ENCODE measurements around the gene LOXL3.

LOXL3 gene

DNA sequence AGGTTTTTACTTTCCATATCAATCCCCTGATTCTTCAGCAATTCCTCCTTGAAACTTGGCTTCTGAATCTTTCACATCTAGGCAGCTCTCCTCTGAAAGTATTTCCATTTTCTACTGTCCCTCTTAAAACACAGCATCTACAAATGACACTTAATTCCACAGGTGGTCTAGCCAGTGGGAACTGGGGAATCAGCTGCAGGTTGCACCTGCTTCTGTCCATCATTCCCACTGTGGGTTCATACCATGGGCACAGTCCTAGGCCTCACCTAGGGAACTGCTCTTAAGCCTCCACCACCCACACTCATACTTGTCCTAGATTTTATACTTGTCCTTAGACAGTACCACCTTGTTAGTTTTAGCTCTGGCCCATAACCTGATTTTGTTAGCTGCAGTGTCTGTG, 2.2 kb downstream of the LOXL3 start:
- no peak for TF ChIP-seq POLR2A (IDR thresholded peaks at IDR 0.05; ENCODE audit: low read depth, low read length)
- DNase-seq (ENCODE audit: insufficient read length, low spot score) (no peak), FAIRE-seq (no peak)

DNA sequence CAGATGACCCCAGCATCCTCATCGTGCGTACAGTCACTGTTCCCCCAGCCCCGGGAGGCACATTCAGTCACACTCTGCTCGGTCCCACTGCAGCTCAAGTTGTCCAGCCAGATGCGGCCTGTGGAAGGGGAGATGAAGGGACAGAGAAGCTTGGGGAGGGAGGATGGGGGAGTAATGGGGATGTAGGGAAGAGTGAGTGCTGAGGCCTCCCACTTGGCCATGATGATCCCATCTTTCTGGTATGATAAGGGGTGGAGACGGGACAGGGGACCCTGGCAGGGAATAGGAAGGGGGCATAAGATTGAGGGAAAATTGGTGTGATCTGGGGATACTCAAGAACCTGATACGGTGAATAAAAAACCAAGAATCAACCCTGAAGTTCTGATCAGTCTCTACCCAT, 3.5 kb downstream of the LOXL3 start:
- TF ChIP-seq POLR2A (IDR thresholded peaks at IDR 0.05; ENCODE audit: low read depth, low read length), result no peak
- no peak for FAIRE-seq
- no peak for DNase-seq (ENCODE audit: insufficient read length, low spot score)

DNA sequence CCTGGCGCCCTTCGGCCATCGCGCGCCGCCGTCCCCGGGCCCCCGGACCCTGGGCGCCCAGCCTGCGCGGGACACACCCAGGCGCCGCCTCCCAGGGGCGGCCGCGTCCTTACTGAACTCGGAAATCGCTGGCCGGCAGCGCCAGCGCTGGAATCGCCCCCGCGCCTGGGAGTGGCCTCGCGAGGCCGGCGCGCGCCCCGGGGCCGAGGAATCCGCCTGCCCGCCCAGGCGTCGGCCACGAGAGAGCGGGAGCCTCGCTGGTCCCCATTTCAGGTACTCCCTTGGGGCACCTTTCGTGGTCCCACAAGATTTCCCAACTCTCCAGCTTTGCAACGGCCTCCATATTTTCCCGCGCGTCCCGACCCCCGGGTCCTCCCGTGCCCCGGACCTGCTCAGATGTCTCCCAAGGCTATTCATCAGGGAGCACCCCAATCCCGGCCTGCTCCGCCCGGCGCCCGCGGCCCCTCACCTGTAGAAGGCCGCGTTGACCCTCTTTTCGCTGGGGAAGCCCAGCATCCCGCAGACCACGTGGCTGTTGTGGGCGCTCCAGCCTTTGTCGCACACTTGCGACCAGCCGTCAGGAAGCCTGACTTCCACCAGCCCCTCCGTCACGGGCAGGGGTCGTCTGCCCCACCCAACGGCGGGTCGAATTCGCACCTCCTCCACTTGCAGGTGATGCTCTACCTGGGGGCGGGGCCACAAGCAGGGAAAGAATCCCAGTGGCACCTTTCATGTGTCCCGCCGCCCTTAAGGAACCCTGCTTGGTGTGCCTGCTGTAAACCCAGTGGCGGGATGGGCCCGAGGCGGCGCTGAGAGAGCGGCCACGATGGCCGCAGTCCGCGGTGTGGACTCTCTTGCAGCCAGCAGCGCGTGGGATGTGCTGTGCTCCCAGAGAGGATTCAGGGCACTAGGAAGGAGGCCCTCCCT, 4.6 kb downstream of the LOXL3 start:
- peak; percentile 54 for TF ChIP-seq POLR2A (IDR thresholded peaks at IDR 0.05; ENCODE audit: low read depth, low read length)
- FAIRE-seq (no peak), DNase-seq (ENCODE audit: insufficient read length, low spot score) (peak; percentile 75)

DNA sequence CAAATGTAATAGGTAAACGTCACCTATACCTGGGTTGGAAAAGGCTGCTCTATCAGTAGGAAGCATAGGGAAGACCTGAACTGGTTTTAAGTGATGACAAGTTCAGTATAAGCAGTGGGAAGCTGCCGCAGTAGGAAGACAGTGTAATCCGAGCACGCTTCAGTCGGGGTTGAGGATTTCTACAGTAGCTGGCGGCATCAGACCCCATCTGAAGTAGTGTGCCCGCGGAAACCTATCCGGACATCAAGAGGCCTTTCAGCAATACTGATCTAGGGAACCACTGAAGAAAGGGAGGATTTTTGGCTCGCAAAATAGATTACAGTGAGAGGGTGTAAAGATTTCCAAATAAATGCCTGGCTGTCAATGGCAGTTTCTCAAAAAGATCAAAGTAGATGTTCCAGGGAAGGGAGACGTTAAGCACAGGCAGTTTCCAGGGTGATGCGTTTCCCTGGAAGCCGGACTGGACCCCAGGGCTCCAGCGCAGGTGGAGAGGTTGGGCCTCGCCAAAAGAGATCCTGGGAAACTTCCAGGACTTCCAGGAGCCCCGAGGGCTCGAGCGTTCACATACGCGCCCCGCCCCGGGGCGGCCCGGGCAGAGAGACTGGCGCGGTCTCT, 5.3 kb downstream of the LOXL3 start:
- DNase-seq (ENCODE audit: insufficient read length, low spot score) (peak; percentile 63), FAIRE-seq (no peak)
- no peak for TF ChIP-seq POLR2A (IDR thresholded peaks at IDR 0.05; ENCODE audit: low read depth, low read length)

DNA sequence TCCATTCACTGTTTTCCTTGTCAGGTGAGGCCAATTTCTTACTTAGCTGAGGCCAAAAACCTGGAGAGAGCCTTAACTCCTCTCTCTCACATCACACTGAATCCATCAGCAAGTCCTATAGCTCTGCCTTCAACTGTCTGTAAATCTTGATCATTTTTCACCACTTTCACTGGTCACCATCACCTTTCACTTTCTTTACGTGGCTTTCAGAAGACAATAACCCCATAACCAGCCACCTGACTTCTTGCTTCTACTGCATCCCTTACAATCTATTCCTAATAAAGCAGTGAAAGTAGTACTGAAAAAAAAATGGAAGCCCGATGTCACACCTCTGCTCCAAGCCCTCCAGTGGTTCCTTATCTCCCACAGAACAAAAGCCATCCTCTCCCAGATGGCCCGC, 7.7 kb downstream of the LOXL3 start:
- no peak for TF ChIP-seq POLR2A (IDR thresholded peaks at IDR 0.05; ENCODE audit: low read depth, low read length)

DNA sequence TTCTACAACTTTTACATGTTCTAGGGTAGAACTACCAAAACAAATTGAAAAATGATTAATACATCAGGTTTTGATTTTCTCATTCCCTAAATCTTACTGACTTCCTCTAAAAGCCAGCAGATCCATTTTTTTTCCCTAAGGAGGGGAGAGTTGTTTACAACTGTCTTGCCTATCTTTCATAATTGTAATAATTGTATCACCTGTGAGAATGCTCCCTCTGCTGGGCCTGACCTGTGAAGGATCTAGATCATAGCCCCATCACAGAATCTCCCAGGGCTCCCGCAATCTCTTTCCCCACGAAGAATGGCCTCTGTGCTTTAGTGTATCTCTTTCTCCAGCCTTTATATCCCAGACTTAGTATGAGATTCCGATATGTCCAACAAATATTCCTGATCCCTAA, 9.1 kb downstream of the LOXL3 start:
- DNase-seq (ENCODE audit: insufficient read length, low spot score) (no peak), FAIRE-seq (no peak)
- TF ChIP-seq POLR2A (IDR thresholded peaks at IDR 0.05; ENCODE audit: low read depth, low read length), result no peak

More for the DNA sequence above, 7.7 kb downstream of the LOXL3 start:
- FAIRE-seq (no peak), DNase-seq (ENCODE audit: insufficient read length, low spot score) (no peak)

DNA sequence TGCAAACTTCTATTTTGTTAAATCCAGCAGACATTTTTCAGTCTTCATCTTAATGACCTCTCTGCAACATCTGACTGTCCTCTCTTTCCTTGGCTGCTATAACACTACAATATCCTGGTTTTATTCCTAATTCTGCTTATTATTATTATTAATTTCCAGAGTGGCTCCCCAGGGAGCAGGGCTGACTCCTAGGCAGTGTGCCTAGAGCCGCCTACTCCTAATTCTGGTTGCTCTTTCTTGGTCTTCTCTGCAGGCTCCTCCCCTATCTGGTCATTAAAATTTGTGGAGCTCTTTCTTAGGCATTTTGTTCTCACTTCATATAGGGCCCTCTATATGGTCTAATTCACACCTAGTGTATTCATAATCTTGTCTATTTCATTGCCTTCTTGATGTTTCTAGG, 10.8 kb downstream of the LOXL3 start:
- no peak for DNase-seq (ENCODE audit: insufficient read length, low spot score)
- TF ChIP-seq POLR2A (IDR thresholded peaks at IDR 0.05; ENCODE audit: low read depth, low read length), result no peak
- no peak for FAIRE-seq

DNA sequence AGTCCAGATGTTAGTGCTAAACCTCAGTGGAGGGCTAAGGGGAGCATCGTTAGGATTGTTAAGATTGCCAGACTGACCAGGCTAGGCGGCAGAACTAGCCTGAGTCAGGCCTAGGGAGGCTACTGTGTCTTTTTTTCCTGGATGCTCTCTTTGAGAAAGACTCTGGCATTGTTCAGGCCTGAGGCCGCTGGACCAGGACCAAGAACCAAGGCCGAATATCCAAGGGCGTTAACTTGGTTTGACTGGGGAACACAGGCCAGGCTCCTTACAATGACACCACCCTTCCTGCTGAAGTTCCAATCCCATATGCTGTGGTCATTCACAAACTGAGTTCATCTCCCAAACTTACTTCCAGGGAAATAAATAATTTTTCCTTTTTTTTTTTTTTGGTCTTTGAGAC, 13.5 kb downstream of the LOXL3 start:
- FAIRE-seq (no peak), DNase-seq (ENCODE audit: insufficient read length, low spot score) (no peak)
- no peak for TF ChIP-seq POLR2A (IDR thresholded peaks at IDR 0.05; ENCODE audit: low read depth, low read length)

DNA sequence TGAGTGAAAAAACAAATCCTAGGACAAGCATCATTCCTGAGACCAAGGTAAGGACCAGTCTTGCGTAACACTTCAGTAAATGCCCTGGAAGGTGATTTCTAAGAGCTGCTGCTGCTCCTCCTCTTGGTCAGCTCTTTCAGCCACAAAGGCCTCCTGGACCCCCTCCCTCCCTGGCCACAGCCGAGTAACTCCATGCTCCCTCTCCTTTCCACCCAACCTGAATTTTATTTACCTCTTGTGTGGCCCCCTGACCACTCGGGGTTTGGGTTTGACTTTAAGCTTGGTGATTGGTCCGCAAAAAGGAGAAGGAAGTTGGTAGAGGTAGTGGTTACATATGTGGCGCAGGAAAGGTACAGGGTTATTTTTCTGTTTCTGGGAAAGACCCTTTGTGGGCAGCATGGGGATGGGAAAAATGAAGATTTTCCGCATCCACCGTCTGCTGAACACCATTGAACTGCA, 14.8 kb downstream of the LOXL3 start:
- TF ChIP-seq POLR2A (IDR thresholded peaks at IDR 0.05; ENCODE audit: low read depth, low read length), result no peak
- DNase-seq (ENCODE audit: insufficient read length, low spot score) (no peak), FAIRE-seq (no peak)

DNA sequence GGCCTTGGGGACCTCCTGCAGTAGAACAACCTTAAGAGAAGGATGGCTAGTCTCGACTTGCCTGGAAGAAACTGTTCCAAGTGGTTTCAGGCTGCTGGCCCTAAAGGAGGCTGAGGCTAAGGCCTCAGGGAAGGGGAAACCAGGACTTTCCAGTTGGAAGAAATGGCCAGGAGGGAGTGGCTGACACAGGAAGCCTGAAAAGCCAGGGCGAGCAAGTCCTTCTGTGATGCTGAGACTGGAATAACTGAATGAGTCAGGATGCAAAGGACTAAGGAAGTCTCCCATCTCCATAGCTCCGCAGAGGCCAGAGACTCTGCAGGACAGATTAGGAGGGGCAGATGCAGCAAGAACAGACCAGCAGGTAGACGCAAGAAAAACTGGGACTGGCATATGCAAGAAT, 16.6 kb downstream of the LOXL3 start:
- no peak for FAIRE-seq
- no peak for TF ChIP-seq POLR2A (IDR thresholded peaks at IDR 0.05; ENCODE audit: low read depth, low read length)
- DNase-seq (ENCODE audit: insufficient read length, low spot score), result no peak

DNA sequence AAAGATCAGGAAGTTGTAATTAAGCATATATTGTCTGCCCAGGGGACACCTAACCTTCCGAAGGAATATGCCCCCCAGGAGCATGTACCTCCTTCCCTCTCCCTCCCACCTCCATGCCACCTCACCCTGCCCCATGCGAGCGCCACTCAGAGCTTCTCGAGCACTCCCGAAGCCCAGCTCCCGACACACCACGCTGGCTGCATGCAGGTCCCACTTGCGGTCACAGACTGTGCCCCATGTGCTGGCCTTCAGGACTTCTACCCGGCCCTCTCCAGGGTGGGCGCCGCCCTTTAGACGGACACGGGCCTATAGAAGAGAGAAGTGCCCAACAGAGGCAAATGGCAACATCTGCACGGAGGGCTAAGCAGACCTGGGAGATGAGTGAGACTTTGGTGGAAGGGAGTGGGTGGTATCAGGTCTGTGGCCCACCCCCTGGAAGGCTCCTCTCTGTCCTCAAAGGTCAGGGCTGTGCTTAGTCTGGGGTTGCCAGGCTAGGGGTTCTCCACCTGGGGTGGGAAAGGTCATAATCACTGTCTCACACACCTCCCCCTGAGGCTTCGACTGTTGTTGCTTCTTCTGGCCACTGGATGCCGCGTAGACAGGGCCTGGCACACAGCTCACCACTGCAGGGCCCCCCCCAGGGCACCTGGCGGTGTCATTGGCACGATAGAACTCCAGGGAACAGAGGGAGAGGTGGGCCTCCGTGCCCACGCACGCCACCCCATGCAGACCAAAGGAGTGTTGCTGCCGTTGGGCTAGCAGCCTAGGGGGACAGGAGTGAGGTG, 17.4 kb downstream of the LOXL3 start:
- no peak for TF ChIP-seq POLR2A (IDR thresholded peaks at IDR 0.05; ENCODE audit: low read depth, low read length)
- DNase-seq (ENCODE audit: insufficient read length, low spot score), result no peak
- FAIRE-seq, result no peak

DNA sequence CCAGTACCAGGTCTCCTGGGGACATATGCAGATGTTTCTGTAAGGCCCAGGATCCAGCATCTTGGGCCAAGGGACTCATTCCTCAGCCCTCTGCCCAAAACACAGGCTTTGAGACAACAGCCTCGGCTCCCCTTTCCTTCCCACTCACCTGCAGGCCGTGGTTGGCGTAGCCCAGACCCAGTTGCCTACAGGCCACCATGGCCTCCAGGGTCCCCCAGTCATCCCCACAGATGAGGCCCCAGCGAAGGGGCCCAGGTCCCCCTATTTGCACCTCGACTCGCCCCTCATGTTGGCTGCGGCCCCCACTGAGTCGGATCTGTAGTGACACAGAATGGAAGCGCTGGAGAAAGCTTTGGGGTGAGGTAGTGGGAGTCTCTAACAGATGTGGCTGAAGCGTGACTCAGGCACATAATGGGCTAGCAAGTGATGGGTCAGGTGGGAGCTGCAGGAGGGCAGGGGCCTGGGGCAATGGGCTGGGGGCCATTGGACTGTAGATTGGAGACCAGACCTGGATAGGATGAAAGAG, 18.2 kb downstream of the LOXL3 start:
- FAIRE-seq, result no peak
- no peak for DNase-seq (ENCODE audit: insufficient read length, low spot score)
- no peak for TF ChIP-seq POLR2A (IDR thresholded peaks at IDR 0.05; ENCODE audit: low read depth, low read length)

DNA sequence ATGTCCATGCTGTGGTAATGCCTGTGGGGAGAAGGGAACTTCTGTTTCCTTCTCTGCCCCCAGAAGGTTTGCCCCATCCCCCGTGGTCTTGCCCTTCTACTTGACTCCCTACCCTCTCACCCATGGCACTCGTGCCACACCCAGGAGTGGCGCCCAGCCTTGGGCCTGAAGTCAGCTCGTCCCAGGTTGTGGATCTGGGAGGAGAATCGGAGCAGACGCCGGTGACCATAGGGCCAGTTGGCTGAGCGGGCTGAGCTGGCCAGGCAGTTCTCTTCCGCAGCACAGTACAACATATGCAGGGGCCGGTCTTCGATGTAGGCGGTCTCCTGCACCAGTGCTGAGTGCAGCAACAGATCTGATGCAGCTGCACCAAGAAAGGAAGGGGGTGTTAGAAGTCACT, 19.3 kb downstream of the LOXL3 start:
- no peak for DNase-seq (ENCODE audit: insufficient read length, low spot score)
- FAIRE-seq, result no peak
- TF ChIP-seq POLR2A (IDR thresholded peaks at IDR 0.05; ENCODE audit: low read depth, low read length), result 0 out of 2 replicates have a peak, but pooled peaks have one; percentile 2

DNA sequence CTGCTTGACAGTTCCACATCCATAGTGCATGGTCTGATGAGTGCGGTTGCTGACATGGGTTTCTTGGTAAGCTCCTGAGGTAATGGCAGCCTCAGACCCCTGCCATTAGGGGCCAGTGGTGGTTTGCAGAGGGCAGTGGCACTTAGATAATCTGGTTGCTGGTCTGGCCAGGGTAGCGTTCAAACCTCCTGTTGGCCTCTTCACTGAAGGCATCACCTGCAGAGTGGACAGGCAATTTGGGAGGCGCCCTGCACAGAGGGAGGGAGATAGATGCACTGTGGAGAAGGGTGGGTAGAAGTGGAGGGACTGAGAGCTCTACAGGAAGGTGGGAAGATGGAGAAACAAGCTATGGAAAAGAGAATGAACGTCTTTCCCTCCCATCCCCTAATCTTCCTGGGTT, 20.3 kb downstream of the LOXL3 start:
- no peak for DNase-seq (ENCODE audit: insufficient read length, low spot score)
- no peak for FAIRE-seq
- no peak for TF ChIP-seq POLR2A (IDR thresholded peaks at IDR 0.05; ENCODE audit: low read depth, low read length)
